Right forelimb (tissue), 1 donor: Measurements from ENCODE around the gene SAP30.

Experiments
- DNase-seq: peaks from one replicate; pipeline ENCODE4 v3.0.0-alpha.2; 2018

SAP30 gene

GRCh38 chr4:173370477-173371291, at the start of gene SAP30:
TSS of gene SAP30 (plus strand) at chr4:173370954. CDS start at chr4:173371183, 229 bp downstream.
- peak; percentile 100 for DNase-seq

- no peak for DNase-seq
Observed at GRCh38 chr4:173325007-173325736, 45.6 kb upstream of the SAP30 start.

GRCh38 chr4:173328236-173328901, 42.4 kb upstream of the SAP30 start:
- DNase-seq, result no peak

GRCh38 chr4:173330590-173330989, 40.2 kb upstream of the SAP30 start:
- no peak for DNase-seq

- DNase-seq, result no peak
Observed at GRCh38 chr4:173332021-173332487, 38.7 kb upstream of the SAP30 start.

GRCh38 chr4:173332963-173333657, 37.6 kb upstream of the SAP30 start:
- DNase-seq, result no peak

GRCh38 chr4:173333658-173334084, 37.1 kb upstream of the SAP30 start:
- DNase-seq, result peak; percentile 79

GRCh38 chr4:173334085-173334890, 36.5 kb upstream of the SAP30 start, which contains the start of gene HMGB2:
TSS of gene HMGB2 (minus strand) at chr4:173334358. CDS start at chr4:173333649, 709 bp downstream.
- DNase-seq, result peak; percentile 100

- peak; percentile 78 for DNase-seq
Observed at GRCh38 chr4:173334891-173335752, 35.6 kb upstream of the SAP30 start.

GRCh38 chr4:173337463-173337862, 33.3 kb upstream of the SAP30 start:
- DNase-seq, result no peak

GRCh38 chr4:173343832-173344397, 26.8 kb upstream of the SAP30 start:
- no peak for DNase-seq

- DNase-seq, result no peak
Observed at GRCh38 chr4:173345648-173346047, 25.1 kb upstream of the SAP30 start.

GRCh38 chr4:173346074-173346473, 24.7 kb upstream of the SAP30 start:
- no peak for DNase-seq

GRCh38 chr4:173347467-173347866, 23.3 kb upstream of the SAP30 start:
- DNase-seq, result no peak

- DNase-seq, result no peak
Observed at GRCh38 chr4:173357939-173358338, 12.8 kb upstream of the SAP30 start.

- DNase-seq, result no peak
Observed at GRCh38 chr4:173360587-173361221, 10.1 kb upstream of the SAP30 start.

- no peak for DNase-seq
Observed at GRCh38 chr4:173362666-173363065, 8.1 kb upstream of the SAP30 start.

GRCh38 chr4:173365359-173365996, 5.3 kb upstream of the SAP30 start:
- no peak for DNase-seq

- DNase-seq, result no peak
Observed at GRCh38 chr4:173367285-173367684, 3.5 kb upstream of the SAP30 start.
